HEK293T (cell line): Measurements from ENCODE around the gene ALPP.

Experiments
- CTCF ChIA-PET: fragments of 350-600 bp; formaldehyde crosslinking; extraction: SDS; loops from one replicate; lab custom pipeline; 2021; ENCODE audit warnings: antibody characterized with exemption, inconsistent platforms; lab: Yijun Ruan, JAX
- POLR2A ChIA-PET: fragments of 350-600 bp; formaldehyde crosslinking; extraction: SDS; loops from one replicate; lab custom pipeline; 2020; ENCODE audit warnings: antibody characterized with exemption, inconsistent platforms; lab: Yijun Ruan, JAX
- DNase-seq: peaks from one replicate; pipeline ENCODE4 v3.0.0; 2012; ENCODE audit warnings: mixed read lengths; ENCODE audit errors: extremely low spot score
- ARNT ChIP-seq: fragments of 450-650 bp; IDR thresholded peaks from 2 replicates; pipeline ENCODE4 v1.6.1; 2017; ENCODE audit warnings: mild to moderate bottlenecking
- BHLHE40 ChIP-seq: fragments of 450-650 bp; IDR thresholded peaks from 2 replicates; pipeline ENCODE4 v1.6.1; 2016; ENCODE audit warnings: mild to moderate bottlenecking, moderate library complexity, borderline replicate concordance
- CTBP1 ChIP-seq: fragments of 450-650 bp; IDR thresholded peaks from 2 replicates; pipeline ENCODE4 v1.6.1; 2016; ENCODE audit warnings: borderline replicate concordance
- ELF4 ChIP-seq: fragments of 450-650 bp; IDR thresholded peaks from 2 replicates; pipeline ENCODE4 v1.6.1; 2017; ENCODE audit warnings: antibody characterized with exemption
- FOXA1 ChIP-seq: fragments of 450-650 bp; IDR thresholded peaks from 2 replicates; pipeline ENCODE4 v1.6.1; 2016; ENCODE audit warnings: mild to moderate bottlenecking
- FOXK2 ChIP-seq: fragments of 450-650 bp; IDR thresholded peaks from 2 replicates; pipeline ENCODE4 v1.6.1; 2016; ENCODE audit warnings: mild to moderate bottlenecking
- FOXM1 ChIP-seq: fragments of 450-650 bp; IDR thresholded peaks from 2 replicates; pipeline ENCODE4 v1.6.1; 2017; ENCODE audit warnings: mild to moderate bottlenecking, borderline replicate concordance
- HDGF ChIP-seq: fragments of 450-650 bp; IDR thresholded peaks from 2 replicates; pipeline ENCODE4 v1.6.1; 2017; ENCODE audit warnings: antibody characterized with exemption, borderline replicate concordance
- L3MBTL2 ChIP-seq: fragments of 450-650 bp; conservative IDR thresholded peaks from 2 replicates; pipeline ENCODE4 v1.6.1; 2016; ENCODE audit warnings: mild to moderate bottlenecking
- LEF1 ChIP-seq: fragments of 450-650 bp; IDR thresholded peaks from 2 replicates; pipeline ENCODE4 v1.6.1; 2017; ENCODE audit warnings: mild to moderate bottlenecking, borderline replicate concordance
- NFRKB ChIP-seq: fragments of 450-650 bp; IDR thresholded peaks from 2 replicates; pipeline ENCODE4 v1.6.1; 2016; ENCODE audit warnings: mild to moderate bottlenecking, moderate library complexity
- PKNOX1 ChIP-seq: fragments of 450-650 bp; IDR thresholded peaks from 2 replicates; pipeline ENCODE4 v1.6.1; 2016
- SP1 ChIP-seq: fragments of 450-650 bp; IDR thresholded peaks from 2 replicates; pipeline ENCODE4 v1.6.1; 2017
- SUZ12 ChIP-seq: fragments of 450-650 bp; IDR thresholded peaks from 2 replicates; pipeline ENCODE4 v1.6.1; 2016; ENCODE audit warnings: mild to moderate bottlenecking
- TARDBP ChIP-seq: fragments of 450-650 bp; IDR thresholded peaks from 2 replicates; pipeline ENCODE4 v1.6.1; 2016
- ZNF384 ChIP-seq: fragments of 450-650 bp; IDR thresholded peaks from 2 replicates; pipeline ENCODE4 v1.6.1; 2016

The ALPP gene

DNA sequence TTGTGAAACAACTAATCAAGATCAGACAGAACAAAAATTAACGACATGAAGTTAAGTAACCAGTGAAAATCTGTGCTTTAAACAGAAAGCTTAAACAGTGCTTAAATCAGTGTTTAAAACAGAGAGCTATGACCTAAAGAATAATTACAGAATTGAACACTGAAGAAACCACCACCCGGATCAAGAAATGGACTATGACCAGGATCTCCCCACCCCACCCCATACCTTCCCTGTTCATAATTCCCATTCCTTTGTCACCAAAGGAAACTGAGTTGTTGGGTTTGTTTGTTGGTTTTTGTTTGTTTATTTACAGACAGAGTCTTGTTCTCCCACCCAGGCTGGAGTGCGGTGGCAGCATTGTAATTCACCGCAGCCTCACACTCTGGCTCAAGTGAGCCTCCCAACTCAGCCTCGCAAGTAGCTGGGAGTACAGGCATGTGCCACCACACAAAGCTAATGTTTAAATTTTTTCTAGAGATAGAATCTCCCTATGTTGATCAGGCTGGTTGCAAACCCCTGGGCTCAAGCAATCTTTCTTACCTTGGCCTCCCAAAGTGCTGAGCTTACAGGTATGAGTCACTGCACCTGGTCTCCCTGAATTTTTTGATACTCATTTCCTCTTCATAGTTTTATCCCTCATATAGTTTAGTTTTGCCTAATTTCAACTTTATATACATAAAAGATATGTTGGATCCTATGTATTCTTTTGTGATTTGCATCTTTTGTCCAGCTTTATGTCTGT is 19.9 kb downstream of the ALPP start:
- CTCF ChIA-PET: interaction anchor here (1.0 kb wide), 1 partner anchor 48 kb away, joined by 3 read pairs; no protein-coding TSS in a partner anchor

GRCh38 chr2:232400256-232401015 is 21.9 kb downstream of the ALPP start:
- CTCF ChIA-PET: interaction anchor here (0.6 to 0.9 kb wide), 3 partner anchors 33 to 534 kb away, joined by 3 read pairs; no protein-coding TSS in a partner anchor
- no peak for DNase-seq
- POLR2A ChIA-PET: no interaction called here
- TF ChIP-seq ELF4: no peak
- no peak for TF ChIP-seq ARNT
- no peak for TF ChIP-seq NFRKB
- TF ChIP-seq CTBP1: no peak
- TF ChIP-seq HDGF: no peak
- TF ChIP-seq PKNOX1: no peak
- no peak for TF ChIP-seq SP1
- no peak for TF ChIP-seq FOXK2
- no peak for TF ChIP-seq ZNF384
- TF ChIP-seq LEF1: no peak
- no peak for TF ChIP-seq SUZ12
- no peak for TF ChIP-seq BHLHE40
- TF ChIP-seq FOXM1: no peak
- TF ChIP-seq FOXA1: no peak
- no peak for TF ChIP-seq L3MBTL2
- TF ChIP-seq TARDBP: no peak

More for the DNA sequence above, 19.9 kb downstream of the ALPP start:
- POLR2A ChIA-PET: no interaction called here
- TF ChIP-seq LEF1 (no peak), SUZ12 (no peak), L3MBTL2 (no peak), PKNOX1 (no peak), ZNF384 (no peak), ARNT (no peak), CTBP1 (no peak), BHLHE40 (no peak), FOXK2 (no peak), SP1 (no peak), HDGF (no peak), ELF4 (no peak), FOXA1 (no peak), FOXM1 (no peak)
- DNase-seq: no peak

GRCh38 chr2:232402518-232402917 is 24.0 kb downstream of the ALPP start:
- TF ChIP-seq CTBP1: no peak
- no peak for TF ChIP-seq SP1
- no peak for TF ChIP-seq BHLHE40
- no peak for TF ChIP-seq FOXM1
- TF ChIP-seq NFRKB: no peak
- no peak for TF ChIP-seq FOXA1
- no peak for TF ChIP-seq FOXK2
- TF ChIP-seq ELF4: no peak
- no peak for TF ChIP-seq LEF1
- TF ChIP-seq HDGF: no peak
- no peak for TF ChIP-seq PKNOX1
- no peak for TF ChIP-seq ARNT
- ChIA-PET CTCF (interaction anchor here (0.7 kb wide), 1 partner anchor 473 kb away, joined by 4 read pairs; no protein-coding TSS in a partner anchor), POLR2A (no interaction called here)

DNA sequence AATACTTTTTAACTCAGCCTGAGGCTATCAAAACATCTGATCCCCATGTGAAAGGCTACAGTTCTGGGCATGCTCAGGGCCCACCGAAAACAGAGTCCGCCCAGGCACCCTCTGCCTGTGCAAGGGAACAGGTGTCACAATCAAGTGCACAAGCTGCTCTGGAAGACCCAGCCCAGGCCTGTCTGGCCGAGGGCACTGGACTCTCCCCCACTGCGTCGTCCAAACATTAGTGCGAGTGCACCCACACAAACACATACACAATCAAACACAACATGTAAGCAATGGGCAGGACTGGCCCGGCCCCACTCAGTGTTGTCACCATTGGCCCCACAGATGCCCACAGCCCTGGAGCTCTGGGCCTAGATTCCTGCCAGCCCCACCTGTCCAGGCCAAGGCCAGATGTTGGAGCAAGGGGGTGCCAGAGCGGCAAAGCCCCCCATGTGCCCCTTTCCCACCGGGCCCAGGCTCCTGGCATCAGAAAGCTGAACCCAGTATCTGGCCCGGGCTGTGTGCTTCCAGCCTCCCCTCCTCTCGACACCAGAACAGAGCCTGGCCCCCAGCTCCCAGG is 27.5 kb downstream of the ALPP start:
- CTCF ChIA-PET: no interaction called here
- POLR2A ChIA-PET: no interaction called here
- TF ChIP-seq HDGF (no peak), PKNOX1 (no peak), FOXA1 (no peak), TARDBP (no peak), L3MBTL2 (no peak), ARNT (no peak), ELF4 (no peak), CTBP1 (no peak), FOXK2 (no peak), NFRKB (no peak), LEF1 (no peak), FOXM1 (no peak), ZNF384 (no peak), BHLHE40 (no peak), SUZ12 (no peak), SP1 (no peak)
- no peak for DNase-seq

More at GRCh38 chr2:232402518-232402917, 24.0 kb downstream of the ALPP start:
- no peak for DNase-seq
